Coronary artery (tissue), 2 donors: ENCODE results near the gene ULK4.

Source experiments
- DNase-seq: peaks from one replicate; pipeline ENCODE4 v3.0.0-alpha.2; 2017; ENCODE audit warnings: low spot score
- H3K27ac ChIP-seq, 2 donors: fragments of 200-600 bp; sonication (generic); one replicate each; pipeline ENCODE4 v1.5.1; 2016 to 2019
- H3K4me3 ChIP-seq: fragments of 200-600 bp; sonication (generic); 2 replicates; pipeline ENCODE4 v1.5.1; 2016; ENCODE audit warnings: mild to moderate bottlenecking, moderate library complexity
- CTCF ChIP-seq: fragments of 200-600 bp; sonication (generic); IDR thresholded peaks from one replicate; pipeline ENCODE4 v1.5.1; 2019; ENCODE audit warnings: antibody characterized with exemption

Gene ULK4

GRCh38 chr3:41339758-41340157 is 622.1 kb downstream of the ULK4 start:
- Histone ChIP-seq H3K27ac (no peak overlapping the region), H3K4me3 (no peak overlapping the region)
- no peak for TF ChIP-seq CTCF
- DNase-seq, result no peak

GRCh38 chr3:41338276-41338675 is 623.6 kb downstream of the ULK4 start:
- H3K27ac ChIP-seq, result no peak overlapping the region
- no peak overlapping the region for H3K4me3 ChIP-seq
- DNase-seq, result no peak
- TF ChIP-seq CTCF, result no peak

- TF ChIP-seq CTCF, result no peak
- no peak for DNase-seq
Observed at GRCh38 chr3:41334426-41334825, 627.5 kb downstream of the ULK4 start.

GRCh38 chr3:41331041-41331440 is 630.9 kb downstream of the ULK4 start:
- no peak for TF ChIP-seq CTCF
- Histone ChIP-seq H3K27ac (no peak overlapping the region), H3K4me3 (no peak overlapping the region)
- DNase-seq, result no peak

More at GRCh38 chr3:41334426-41334825, 627.5 kb downstream of the ULK4 start:
- Histone ChIP-seq H3K27ac (no peak overlapping the region), H3K4me3 (no peak overlapping the region)

GRCh38 chr3:41330465-41330864 is 631.4 kb downstream of the ULK4 start:
- no peak for DNase-seq
- no peak overlapping the region for H3K27ac ChIP-seq
- no peak overlapping the region for H3K4me3 ChIP-seq
- TF ChIP-seq CTCF, result no peak

- no peak for TF ChIP-seq CTCF
- Histone ChIP-seq H3K27ac (no peak overlapping the region), H3K4me3 (no peak overlapping the region)
- no peak for DNase-seq
Observed at GRCh38 chr3:41329881-41330280, 632.0 kb downstream of the ULK4 start.

- Histone ChIP-seq H3K27ac (no peak overlapping the region), H3K4me3 (no peak overlapping the region)
- DNase-seq, result no peak
- TF ChIP-seq CTCF, result no peak
Observed at GRCh38 chr3:41328926-41329325, 633.0 kb downstream of the ULK4 start.
